NOMO-1 treated with dmso at 0.1 percent for 144 hours (cell line): Measurements from ENCODE around the gene FAM78A.

Experiments used
- DNase-seq: peaks from one replicate; lab custom pipeline; 2025; ENCODE audit not compliant: unreplicated experiment; lab: John Stamatoyannopoulos, UW

The FAM78A gene

GRCh38 chr9:131240047-131240921 is 36.0 kb downstream of the FAM78A start:
- no peak for DNase-seq

- DNase-seq: no peak
Observed at GRCh38 chr9:131239161-131239975, 36.9 kb downstream of the FAM78A start.

- no peak for DNase-seq
Observed at GRCh38 chr9:131238402-131239021, 37.8 kb downstream of the FAM78A start.

- DNase-seq: peak; percentile 37
Observed at GRCh38 chr9:131237931-131238401, 38.3 kb downstream of the FAM78A start.

- DNase-seq: no peak
Observed at GRCh38 chr9:131237291-131237690, 39.0 kb downstream of the FAM78A start.

GRCh38 chr9:131236761-131237160 is 39.5 kb downstream of the FAM78A start:
- no peak for DNase-seq

- no peak for DNase-seq
Observed at GRCh38 chr9:131236161-131236560, 40.1 kb downstream of the FAM78A start.

- DNase-seq: no peak
Observed at GRCh38 chr9:131235480-131235851, 40.8 kb downstream of the FAM78A start.

GRCh38 chr9:131234799-131235479 is 41.4 kb downstream of the FAM78A start:
- no peak for DNase-seq

- no peak for DNase-seq
Observed at GRCh38 chr9:131233995-131234394, 42.3 kb downstream of the FAM78A start.

- no peak for DNase-seq
Observed at GRCh38 chr9:131233556-131233955, 42.8 kb downstream of the FAM78A start.

- DNase-seq: no peak
Observed at GRCh38 chr9:131228988-131229387, 47.3 kb downstream of the FAM78A start.

GRCh38 chr9:131227959-131228460 is 48.3 kb downstream of the FAM78A start:
- no peak for DNase-seq

- DNase-seq: no peak
Observed at GRCh38 chr9:131227112-131227958, 49.0 kb downstream of the FAM78A start.

GRCh38 chr9:131226226-131226625 is 50.1 kb downstream of the FAM78A start:
- no peak for DNase-seq

- DNase-seq: no peak
Observed at GRCh38 chr9:131222460-131222859, 53.9 kb downstream of the FAM78A start.

- DNase-seq: no peak
Observed at GRCh38 chr9:131220485-131220884, 55.8 kb downstream of the FAM78A start.

GRCh38 chr9:131218370-131218769 is 57.9 kb downstream of the FAM78A start:
- no peak for DNase-seq

GRCh38 chr9:131217331-131218031 is 58.8 kb downstream of the FAM78A start:
- no peak for DNase-seq
